AG04450 (cell line): Measurements from ENCODE around the gene VSTM5. TPM values are rescaled to one million over a fixed set of nuclear protein-coding genes. Genes with fewer than 3 reads are reported as not detected.

Source experiments
- CTCF ChIA-PET: fragments of 300-600, 350-600 bp; formaldehyde crosslinking; extraction: SDS; loops from one replicate; lab custom pipeline; 2022; ENCODE audit warnings: antibody characterized with exemption, inconsistent platforms; lab: Charles Lee
- POLR2A ChIA-PET: fragments of 350-600 bp; formaldehyde crosslinking; extraction: SDS; loops from one replicate; lab custom pipeline; 2021; ENCODE audit warnings: antibody characterized with exemption, inconsistent platforms; lab: Yijun Ruan, JAX
- DNase-seq: peaks from one replicate; pipeline ENCODE4 v3.0.0-alpha.2; 2011; ENCODE audit warnings: low read depth, low spot score
- H3K27ac ChIP-seq: one replicate; pipeline ENCODE4 v1.5.1; 2012; ENCODE audit warnings: low read depth, low read length, control low read depth
- H3K27me3 ChIP-seq: one replicate; pipeline ENCODE4 v1.6.0; 2012; ENCODE audit warnings: low read length; ENCODE audit not compliant: control insufficient read depth, insufficient read depth
- H3K4me3 ChIP-seq: 2 replicates; pipeline ENCODE4 v1.5.1; 2011; ENCODE audit warnings: mild to moderate bottlenecking, low read depth, low read length, control low read depth
- H3K9me3 ChIP-seq: 2 replicates; pipeline ENCODE4 v1.5.1; 2012; ENCODE audit warnings: low read length; ENCODE audit not compliant: control insufficient read depth, insufficient read depth
- CTCF ChIP-seq: IDR thresholded peaks from 2 replicates; pipeline ENCODE4 v1.5.1; 2011; ENCODE audit warnings: low read depth, low read length, control low read depth, inconsistent platforms
- polyA plus RNA-seq: library from polyadenylated mRNA; depleted of rRNA; stranded (reverse); fragments of >200 nt; gene quantifications from 2 replicates; pipeline ENCODE4 v1.2.3, GENCODE V29; 2011

The VSTM5 gene
- polyA plus RNA-seq, 1 experiment: 0.57 TPM

GRCh38 chr11:93813974-93814373 is 36.4 kb downstream of the VSTM5 start:
- POLR2A ChIA-PET: no interaction called here
- CTCF ChIA-PET: no interaction called here
- Histone ChIP-seq H3K27ac (no peak overlapping the region), H3K4me3 (no peak overlapping the region), H3K9me3 (no peaks in the 10 kb centered on the region), H3K27me3 (no peaks in the 10 kb centered on the region)
- DNase-seq: no peak
- TF ChIP-seq CTCF: no peak

- ChIA-PET POLR2A (interaction anchor here (0.7 to 1.0 kb wide), 2 partner anchors 24 to 109 kb away, joined by 3 to 8 read pairs; partner anchors contain the start of gene MED17), CTCF (no interaction called here)
- no peak for TF ChIP-seq CTCF
- no peaks in the 10 kb centered on the region for H3K27me3 ChIP-seq
- no peak for DNase-seq
- H3K9me3 ChIP-seq: no peaks in the 10 kb centered on the region
- H3K27ac ChIP-seq: no peak overlapping the region
- H3K4me3 ChIP-seq: no peak overlapping the region
Observed at GRCh38 chr11:93807980-93808379, 42.4 kb downstream of the VSTM5 start.

GRCh38 chr11:93804879-93805278 is 45.5 kb downstream of the VSTM5 start:
- Histone ChIP-seq H3K27ac (no peak overlapping the region), H3K27me3 (no peaks in the 10 kb centered on the region), H3K9me3 (no peaks in the 10 kb centered on the region), H3K4me3 (no peak overlapping the region)
- no peak for TF ChIP-seq CTCF
- ChIA-PET POLR2A (no interaction called here), CTCF (no interaction called here)
- DNase-seq: no peak

- no peak for TF ChIP-seq CTCF
- ChIA-PET POLR2A (interaction anchor here (0.7 to 0.8 kb wide), 2 partner anchors 9 to 16 kb away, joined by 3 read pairs; no protein-coding TSS in a partner anchor), CTCF (interaction anchor here (0.9 to 1.7 kb wide), 4 partner anchors 11 to 704 kb away, joined by 3 to 6 read pairs (median 4); partner anchors contain the start of gene MED17)
- H3K9me3 ChIP-seq: no peaks in the 10 kb centered on the region
- H3K27ac ChIP-seq: no peak overlapping the region
- no peaks in the 10 kb centered on the region for H3K27me3 ChIP-seq
- H3K4me3 ChIP-seq: no peak overlapping the region
- no peak for DNase-seq
Observed at GRCh38 chr11:93801366-93801765, 49.1 kb downstream of the VSTM5 start.

GRCh38 chr11:93796441-93797231 is 53.8 kb downstream of the VSTM5 start:
- DNase-seq: no peak
- no peak overlapping the region for H3K27ac ChIP-seq
- ChIA-PET POLR2A (interaction anchor here (1.4 kb wide), 1 partner anchor 21 kb away, joined by 7 read pairs; no protein-coding TSS in a partner anchor), CTCF (interaction anchor here (1.2 kb wide), 1 partner anchor 10 kb away, joined by 3 read pairs; no protein-coding TSS in a partner anchor)
- H3K27me3 ChIP-seq: no peaks in the 10 kb centered on the region
- TF ChIP-seq CTCF: no peak
- H3K4me3 ChIP-seq: no peak overlapping the region
- no peaks in the 10 kb centered on the region for H3K9me3 ChIP-seq
